ENCODE results near the gene HEPACAM2.

The HEPACAM2 gene

GRCh38 chr7:93146472-93147141 lies 79.7 kb downstream of the HEPACAM2 start:
- DNase-seq: no peak

GRCh38 chr7:93146036-93146435 lies 80.2 kb downstream of the HEPACAM2 start:
- no peak for DNase-seq

GRCh38 chr7:93145354-93145753 lies 80.9 kb downstream of the HEPACAM2 start:
- no peak for DNase-seq

- DNase-seq: no peak
These were observed 84.1 kb downstream of the HEPACAM2 start for GRCh38 chr7:93142127-93142526.

GRCh38 chr7:93140582-93141191 lies 85.6 kb downstream of the HEPACAM2 start:
- no peak for DNase-seq

- no peak for DNase-seq
These were observed 87.7 kb downstream of the HEPACAM2 start for GRCh38 chr7:93138576-93138975.

All from activated T-cell treated with anti-CD3 and anti-CD28 coated beads for 4 hours (primary cell).